HepG2 (cell line): ENCODE data around the gene ABCC12. TPM values are rescaled to one million over a fixed set of nuclear protein-coding genes. Genes with fewer than 3 reads are reported as not detected.

Source experiments
- BCL6 ChIP-seq: IDR thresholded peaks from 2 replicates; pipeline ENCODE4 v1.6.1; 2016; ENCODE audit warnings: missing genetic modification reagents, missing compliant biosample characterization
- FOXP1 ChIP-seq, 2 experiments: fragments of 450-650 bp in 1 of 2; IDR thresholded peaks; 2 replicates each; pipeline ENCODE4 v1.6.1; 2017 to 2018; ENCODE audit warnings: antibody characterized with exemption in 1 of 2
- HMG20A ChIP-seq: IDR thresholded peaks from 2 replicates; pipeline ENCODE4 v1.6.1; 2016; ENCODE audit warnings: borderline replicate concordance
- KDM5B ChIP-seq: sonication (generic); formaldehyde crosslinking; IDR thresholded peaks from 2 replicates; pipeline ENCODE4 v1.4.0; 2020; ENCODE audit warnings: missing genetic modification reagents, mild to moderate bottlenecking, borderline replicate concordance
- MAZ ChIP-seq, 2 experiments: sonication (generic) in 1 of 2; formaldehyde crosslinking in 1 of 2; IDR thresholded peaks; 2 replicates each; pipeline versions ENCODE4 v1.5.0 to v1.6.1; 2012 to 2020; ENCODE audit warnings: low read depth in 2 of 2, mild to moderate bottlenecking in 2 of 2, borderline replicate concordance in 1 of 2, improper control_type of control experiment in 1 of 2, low read length in 1 of 2, missing genetic modification reagents in 1 of 2, moderate library complexity in 1 of 2
- NFATC3 ChIP-seq: sonication (generic); formaldehyde crosslinking; IDR thresholded peaks from 2 replicates; pipeline ENCODE4 v1.5.1; 2020; ENCODE audit warnings: mild to moderate bottlenecking, missing genetic modification reagents
- PRMT3 ChIP-seq: sonication (generic); formaldehyde crosslinking; IDR thresholded peaks from 2 replicates; pipeline ENCODE4 v1.8.1; 2022; ENCODE audit warnings: low read depth, mild to moderate bottlenecking, moderate library complexity, missing genetic modification reagents, borderline replicate concordance
- SIX1 ChIP-seq: sonication (generic); formaldehyde crosslinking; IDR thresholded peaks from 2 replicates; pipeline ENCODE4 v1.4.0; 2020; ENCODE audit warnings: missing genetic modification reagents, borderline replicate concordance
- YEATS2 ChIP-seq: sonication (generic); formaldehyde crosslinking; IDR thresholded peaks from 2 replicates; pipeline ENCODE4 v1.4.0; 2020; ENCODE audit warnings: missing genetic modification reagents, borderline replicate concordance
- ZNF251 ChIP-seq: sonication (generic); formaldehyde crosslinking; IDR thresholded peaks from 2 replicates; pipeline ENCODE4 v1.9.0; 2021; ENCODE audit warnings: mild to moderate bottlenecking, missing genetic modification reagents
- ZNF30 ChIP-seq: sonication (generic); formaldehyde crosslinking; IDR thresholded peaks from 2 replicates; pipeline ENCODE4 v1.5.0; 2020; ENCODE audit warnings: mild to moderate bottlenecking, missing genetic modification reagents
- ZNF34 ChIP-seq: sonication (generic); formaldehyde crosslinking; IDR thresholded peaks from 2 replicates; pipeline ENCODE4 v1.4.0; 2020; ENCODE audit warnings: mild to moderate bottlenecking, missing genetic modification reagents, borderline replicate concordance
- ZNF569 ChIP-seq: sonication (generic); formaldehyde crosslinking; IDR thresholded peaks from 2 replicates; pipeline ENCODE4 v1.5.0; 2020; ENCODE audit warnings: mild to moderate bottlenecking, missing genetic modification reagents, moderate library complexity, borderline replicate concordance
- ZNF816 ChIP-seq: sonication (generic); formaldehyde crosslinking; IDR thresholded peaks from 2 replicates; pipeline ENCODE4 v1.8.0; 2022; ENCODE audit warnings: missing genetic modification reagents, mild to moderate bottlenecking, borderline replicate concordance
- polyA plus RNA-seq, 8 experiments: library from polyadenylated mRNA; depleted of rRNA in 3 of 8; stranded (reverse) in 7 of 8; unstranded in 1 of 8; fragments of >200 nt; fragmentation: Illumina TruSeq in 4 of 8; extraction: Trizol in 4 of 8; gene quantifications; 2 replicates each; pipeline versions ENCODE4 v1.2.1 to v1.2.3, GENCODE V29; 2011 to 2016; ENCODE audit warnings: low read depth in 4 of 8, missing spikeins in 1 of 8, mixed read lengths in 1 of 8; ENCODE audit not compliant: insufficient read depth in 1 of 8
- total RNA-seq, 5 experiments: library from RNA; depleted of rRNA; stranded (reverse); fragments of >200 nt; fragmentation: Illumina TruSeq; extraction: Trizol; gene quantifications; 2 replicates each; pipeline ENCODE4 v1.2.3, GENCODE V29; 2016; ENCODE audit warnings: low read depth in 1 of 5
- TF ChIP-seq, protein P1 (sequence below): sonication (generic); formaldehyde crosslinking; conservative IDR thresholded peaks from 2 replicates; pipeline ENCODE4 v1.8.0; 2022; ENCODE audit warnings: mild to moderate bottlenecking, moderate library complexity, missing genetic modification reagents
- TF ChIP-seq, protein P2 (sequence below): sonication (generic); formaldehyde crosslinking; IDR thresholded peaks from 2 replicates; pipeline ENCODE4 v1.9.0; 2021; ENCODE audit warnings: missing genetic modification reagents, borderline replicate concordance

The ABCC12 gene
- total and polyA plus RNA-seq, 2 of the 13 experiments (the other 11 are each of a cell fraction or from before 2014, with no cell fraction given): not detected

DNA sequence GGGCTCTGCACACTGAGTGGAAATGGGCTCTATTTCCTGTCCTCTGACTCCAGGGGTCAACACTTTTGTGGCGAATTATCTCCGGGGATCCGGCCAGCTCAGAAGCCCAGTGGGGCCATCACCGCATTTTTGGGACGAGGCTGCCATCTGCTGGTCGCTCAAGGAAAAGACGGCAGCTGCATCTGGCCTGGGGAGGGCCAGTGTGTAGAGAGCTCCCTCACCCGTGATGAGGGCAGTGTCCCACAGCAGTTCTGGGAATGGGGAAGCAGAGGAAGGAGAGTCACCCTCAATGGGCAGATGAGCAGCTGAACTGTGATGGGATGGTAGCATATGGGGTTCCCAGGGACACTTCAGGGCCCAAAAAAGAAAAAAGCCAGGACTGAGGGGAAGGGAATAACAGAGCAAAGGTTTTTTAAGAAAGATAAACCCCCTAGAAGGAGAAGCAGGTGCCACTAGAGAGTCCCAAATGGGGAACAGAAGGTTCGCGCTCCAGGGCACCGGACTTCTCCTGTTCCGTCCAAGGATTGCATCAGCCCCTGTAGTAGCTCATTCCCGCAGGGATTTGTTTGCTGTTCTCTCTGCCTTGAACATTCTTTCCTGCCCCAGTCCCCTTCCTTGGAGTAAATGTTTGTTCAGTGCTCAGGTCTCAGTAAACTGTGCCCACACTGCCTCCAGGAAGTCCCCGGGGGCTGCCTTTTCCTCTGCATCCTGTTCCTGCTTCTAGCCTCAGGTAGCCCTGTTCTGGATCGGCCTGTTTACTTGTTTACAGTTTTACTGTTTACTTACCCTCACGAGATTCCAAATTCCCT is 9.3 kb upstream of the ABCC12 start (continued):
- TF ChIP-seq, protein P1, sequence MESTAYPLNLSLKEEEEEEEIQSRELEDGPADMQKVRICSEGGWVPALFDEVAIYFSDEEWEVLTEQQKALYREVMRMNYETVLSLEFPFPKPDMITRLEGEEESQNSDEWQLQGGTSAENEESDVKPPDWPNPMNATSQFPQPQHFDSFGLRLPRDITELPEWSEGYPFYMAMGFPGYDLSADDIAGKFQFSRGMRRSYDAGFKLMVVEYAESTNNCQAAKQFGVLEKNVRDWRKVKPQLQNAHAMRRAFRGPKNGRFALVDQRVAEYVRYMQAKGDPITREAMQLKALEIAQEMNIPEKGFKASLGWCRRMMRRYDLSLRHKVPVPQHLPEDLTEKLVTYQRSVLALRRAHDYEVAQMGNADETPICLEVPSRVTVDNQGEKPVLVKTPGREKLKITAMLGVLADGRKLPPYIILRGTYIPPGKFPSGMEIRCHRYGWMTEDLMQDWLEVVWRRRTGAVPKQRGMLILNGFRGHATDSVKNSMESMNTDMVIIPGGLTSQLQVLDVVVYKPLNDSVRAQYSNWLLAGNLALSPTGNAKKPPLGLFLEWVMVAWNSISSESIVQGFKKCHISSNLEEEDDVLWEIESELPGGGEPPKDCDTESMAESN (CRISPR knock-in tag): peak; percentile 64
- no peak for TF ChIP-seq NFATC3 (CRISPR knock-in tag)
- 0 out of 2 replicates have a peak, but pooled peaks have one; percentile 37 for TF ChIP-seq ZNF569 (CRISPR knock-in tag)
- TF ChIP-seq BCL6 (CRISPR knock-in tag): peak; percentile 69; the same call in 1 of the 2 replicates
- peak; percentile 13; the same call in 1 of the 2 replicates for TF ChIP-seq KDM5B (CRISPR knock-in tag)
- no peak for TF ChIP-seq ZNF30 (CRISPR knock-in tag)
- 0 out of 2 replicates have a peak, but pooled peaks have one; percentile 64 for TF ChIP-seq FOXP1 (IDR thresholded peaks at IDR 0.05)
- TF ChIP-seq FOXP1 (CRISPR knock-in tag; IDR thresholded peaks at IDR 0.05): peak; percentile 93
- TF ChIP-seq, protein P2, sequence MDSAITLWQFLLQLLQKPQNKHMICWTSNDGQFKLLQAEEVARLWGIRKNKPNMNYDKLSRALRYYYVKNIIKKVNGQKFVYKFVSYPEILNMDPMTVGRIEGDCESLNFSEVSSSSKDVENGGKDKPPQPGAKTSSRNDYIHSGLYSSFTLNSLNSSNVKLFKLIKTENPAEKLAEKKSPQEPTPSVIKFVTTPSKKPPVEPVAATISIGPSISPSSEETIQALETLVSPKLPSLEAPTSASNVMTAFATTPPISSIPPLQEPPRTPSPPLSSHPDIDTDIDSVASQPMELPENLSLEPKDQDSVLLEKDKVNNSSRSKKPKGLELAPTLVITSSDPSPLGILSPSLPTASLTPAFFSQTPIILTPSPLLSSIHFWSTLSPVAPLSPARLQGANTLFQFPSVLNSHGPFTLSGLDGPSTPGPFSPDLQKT (CRISPR knock-in tag): no peak
- peak; percentile 27; the same call in 1 of the 2 replicates for TF ChIP-seq YEATS2 (CRISPR knock-in tag)
- TF ChIP-seq ZNF816 (CRISPR knock-in tag): peak; percentile 64; the same call in 1 of the 2 replicates
- TF ChIP-seq HMG20A (CRISPR knock-in tag): peak; percentile 83
- TF ChIP-seq MAZ (IDR thresholded peaks at IDR 0.05; ENCODE audit: borderline replicate concordance, low read depth, low read length): peak; percentile 40
- peak; percentile 42 for TF ChIP-seq MAZ (CRISPR knock-in tag; IDR thresholded peaks at IDR 0.05; ENCODE audit: low read depth)
- no peak for TF ChIP-seq PRMT3 (CRISPR knock-in tag)
- TF ChIP-seq SIX1 (CRISPR knock-in tag): no peak
- peak; percentile 66; the same call in 1 of the 2 replicates for TF ChIP-seq ZNF34 (CRISPR knock-in tag)
- no peak for TF ChIP-seq ZNF251 (CRISPR knock-in tag)
